H1 (cell line): Measurements from ENCODE around the gene HDAC6. TPM values are rescaled to one million over a fixed set of nuclear protein-coding genes. Genes with fewer than 3 reads are reported as not detected.

ENCODE experiments used
- CTCF ChIA-PET: fragments of 300-600 bp; sonication (Branson Sonifier 250); formaldehyde crosslinking; loops from one replicate; lab custom pipeline; 2021; ENCODE audit not compliant: partially characterized antibody; lab: Charles Lee
- POLR2A ChIA-PET: fragments of 300-600 bp; sonication (Branson Sonifier 250); formaldehyde crosslinking; loops from one replicate; lab custom pipeline; 2021; ENCODE audit warnings: inconsistent platforms; ENCODE audit not compliant: partially characterized antibody; lab: Charles Lee
- DNase-seq, 2 experiments: peaks; one replicate each; pipeline versions ENCODE4 v3.0.0 to v3.0.0-alpha.2; 2010 to 2022; ENCODE audit warnings: low spot score in 2 of 2, low read depth in 1 of 2, mixed read lengths in 1 of 2
- FAIRE-seq: peaks from 2 replicates; lab custom pipeline; 2011; peaks lifted over from hg19 to GRCh38; lab: Jason Lieb, UNC
- H2AFZ ChIP-seq: 2 replicates; pipeline ENCODE4 v1.8.1; 2012; ENCODE audit warnings: low read length, inconsistent platforms
- H2AK5ac ChIP-seq: 2 replicates; pipeline ENCODE4 v1.6.1; 2013; ENCODE audit warnings: low read depth, low read length
- H2BK120ac ChIP-seq: replicated peaks from 2 replicates; pipeline ENCODE3; 2013; ENCODE audit warnings: low read depth, low read length, inconsistent platforms
- H2BK12ac ChIP-seq: 2 replicates; pipeline ENCODE4 v1.6.1; 2013; ENCODE audit warnings: low read depth, low read length
- H2BK15ac ChIP-seq: 2 replicates; pipeline ENCODE4 v1.6.1; 2013; ENCODE audit warnings: low read length
- H2BK20ac ChIP-seq: 2 replicates; pipeline ENCODE4 v1.6.1; 2013; ENCODE audit warnings: low read length
- H2BK5ac ChIP-seq: 2 replicates; pipeline ENCODE4 v1.6.1; 2013; ENCODE audit warnings: low read depth, low read length
- H3K14ac ChIP-seq: 2 replicates; pipeline ENCODE4 v1.6.1; 2013; ENCODE audit warnings: inconsistent platforms; ENCODE audit not compliant: insufficient read length
- H3K18ac ChIP-seq: 2 replicates; pipeline ENCODE4 v1.6.1; 2013; ENCODE audit warnings: low read length; ENCODE audit errors: extremely low read depth
- H3K23ac ChIP-seq: 2 replicates; pipeline ENCODE4 v1.6.1; 2013; ENCODE audit warnings: inconsistent platforms; ENCODE audit not compliant: insufficient read length
- H3K23me2 ChIP-seq: 2 replicates; pipeline ENCODE4 v1.6.1; 2013; ENCODE audit warnings: low read depth, low read length
- H3K27ac ChIP-seq: 2 replicates; pipeline ENCODE4 v1.6.1; 2011; ENCODE audit warnings: low read depth, low read length, inconsistent platforms
- H3K27me3 ChIP-seq, 4 experiments: replicated peaks in 1 of 4; 1 replicate in 1 of 4; 2 replicates in 3 of 4; pipeline versions ENCODE4 v1.6.1 to v1.8.1; 2011 to 2013; ENCODE audit warnings: low read length in 3 of 4, mild to moderate bottlenecking in 3 of 4, inconsistent platforms in 2 of 4, mixed read lengths in 2 of 4, moderate library complexity in 1 of 4; ENCODE audit not compliant: control insufficient read depth in 3 of 4, insufficient read depth in 3 of 4; ENCODE audit errors: extremely low read depth in 1 of 4
- H3K36me3 ChIP-seq, 4 experiments: 2 replicates each; pipeline versions ENCODE4 v1.6.1 to v1.8.1; 2011 to 2013; ENCODE audit warnings: mild to moderate bottlenecking in 4 of 4, low read length in 3 of 4, moderate library complexity in 2 of 4, control low read depth in 1 of 4, inconsistent platforms in 1 of 4; ENCODE audit not compliant: insufficient read depth in 4 of 4, control insufficient read depth in 2 of 4
- H3K4ac ChIP-seq: replicated peaks from 2 replicates; pipeline ENCODE3; 2013; ENCODE audit warnings: low read length, low read depth, mixed read lengths, inconsistent platforms; ENCODE audit not compliant: insufficient read length
- H3K4me1 ChIP-seq, 4 experiments: replicated peaks in 1 of 4; 1 replicate in 1 of 4; 2 replicates in 3 of 4; pipeline versions ENCODE4 v1.6.1 to v1.8.1; 2011 to 2013; ENCODE audit warnings: low read length in 3 of 4, inconsistent platforms in 2 of 4, mixed read lengths in 1 of 4; ENCODE audit not compliant: insufficient read depth in 4 of 4, control insufficient read depth in 3 of 4
- H3K4me2 ChIP-seq, 2 experiments: 2 replicates each; pipeline versions ENCODE4 v1.6.1 to v1.8.1; 2011 to 2013; ENCODE audit warnings: low read depth in 2 of 2, low read length in 2 of 2, control low read depth in 1 of 2, inconsistent platforms in 1 of 2, mild to moderate bottlenecking in 1 of 2; ENCODE audit not compliant: insufficient read depth in 1 of 2
- H3K4me3 ChIP-seq, 4 experiments: fragments of 200-600, 300-600 bp in 1 of 4; sonication (generic), shearing (Covaris generic), sonication (Bioruptor Twin) in 1 of 4; 2 replicates each; pipeline versions ENCODE4 v1.5.1 to v1.8.1; 2011 to 2016; ENCODE audit warnings: low read length in 4 of 4, low read depth in 3 of 4, control low read depth in 2 of 4, inconsistent platforms in 2 of 4, mild to moderate bottlenecking in 2 of 4, mixed read lengths in 1 of 4, moderate library complexity in 1 of 4; ENCODE audit not compliant: insufficient read depth in 2 of 4; ENCODE audit errors: extremely low read depth in 1 of 4
- H3K56ac ChIP-seq: replicated peaks from 2 replicates; pipeline ENCODE3; 2013; ENCODE audit warnings: low read depth, mild to moderate bottlenecking, mixed read lengths, low read length, inconsistent platforms; ENCODE audit not compliant: insufficient read length
- H3K79me1 ChIP-seq: 2 replicates; pipeline ENCODE4 v1.6.1; 2013; ENCODE audit warnings: low read depth, low read length, control low read depth
- H3K79me2 ChIP-seq, 2 experiments: 2 replicates each; pipeline versions ENCODE4 v1.6.1 to v1.8.1; 2012 to 2013; ENCODE audit warnings: low read length in 2 of 2, mild to moderate bottlenecking in 2 of 2, inconsistent platforms in 1 of 2; ENCODE audit not compliant: insufficient read depth in 2 of 2, control insufficient read depth in 1 of 2
- H3K9ac ChIP-seq, 4 experiments: replicated peaks in 1 of 4; 1 replicate in 1 of 4; 2 replicates in 3 of 4; pipeline versions ENCODE4 v1.6.1 to v1.8.1; 2011 to 2013; ENCODE audit warnings: low read depth in 3 of 4, low read length in 3 of 4, control low read depth in 2 of 4, mild to moderate bottlenecking in 2 of 4, moderate library complexity in 2 of 4, inconsistent platforms in 1 of 4; ENCODE audit errors: extremely low read depth in 1 of 4
- H3K9me3 ChIP-seq, 2 experiments: 2 replicates each; pipeline versions ENCODE4 v1.6.1 to v1.8.1; 2012 to 2013; ENCODE audit warnings: mild to moderate bottlenecking in 2 of 2, moderate library complexity in 2 of 2, control low read depth in 1 of 2, inconsistent platforms in 1 of 2, low read depth in 1 of 2, low read length in 1 of 2, mixed read lengths in 1 of 2; ENCODE audit not compliant: insufficient read depth in 2 of 2
- H4K20me1 ChIP-seq, 2 experiments: replicated peaks in 1 of 2; 2 replicates each; pipeline versions ENCODE3 to v1.8.1; 2011 to 2013; ENCODE audit warnings: inconsistent platforms in 2 of 2, low read length in 2 of 2, mild to moderate bottlenecking in 1 of 2; ENCODE audit not compliant: insufficient read depth in 2 of 2, control insufficient read depth in 1 of 2
- H4K5ac ChIP-seq: 2 replicates; pipeline ENCODE4 v1.6.1; 2013; ENCODE audit warnings: low read length, low read depth, mixed read lengths, inconsistent platforms; ENCODE audit not compliant: insufficient read length
- H4K8ac ChIP-seq: 2 replicates; pipeline ENCODE4 v1.8.0; 2013; ENCODE audit warnings: mild to moderate bottlenecking, moderate library complexity, low read length, inconsistent platforms; ENCODE audit not compliant: insufficient read depth; ENCODE audit errors: extremely low read depth
- H4K91ac ChIP-seq: replicated peaks from 2 replicates; pipeline ENCODE3; 2013; ENCODE audit warnings: low read length, mixed read lengths, inconsistent platforms; ENCODE audit not compliant: insufficient read length
- SIRT6 ChIP-seq: IDR thresholded peaks from one replicate; pipeline ENCODE4 v1.7.1; 2012; ENCODE audit warnings: low read length, inconsistent platforms
- WGBS, 2 experiments: shearing (Covaris generic) in 1 of 2; methylation state at CpG; one replicate each; pipeline versions ENCODE4 v1.1.6 to v1.1.7; 2013 to 2015; ENCODE audit warnings: low lambda C conversion rate in 2 of 2, mixed read lengths in 2 of 2, inconsistent platforms in 1 of 2, low coverage in 1 of 2, missing lambda C conversion rate in 1 of 2; ENCODE audit not compliant: insufficient replicate concordance in 2 of 2, insufficient coverage in 1 of 2, insufficient read length in 1 of 2; ENCODE audit errors: extremely low coverage in 1 of 2, missing lambda C conversion rate in 1 of 2; 5-methylcytosine and 5-hydroxymethylcytosine counted together
- polyA plus RNA-seq, 7 experiments: library from polyadenylated mRNA; depleted of rRNA in 3 of 7; stranded (reverse) in 5 of 7; unstranded in 2 of 7; fragments of >200 nt in 5 of 7; fragments of 200-250 nt in 2 of 7; gene quantifications; 1 replicate in 5 of 7; 2 replicates in 1 of 7; 4 replicates in 1 of 7; pipeline versions ENCODE4 v1.2.1 to v1.2.3, GENCODE V29; 2011 to 2013; ENCODE audit warnings: missing spikeins in 2 of 7, mixed read lengths in 2 of 7
- total RNA-seq: library from RNA; stranded (reverse); fragmentation: NEBNext Ultra II Directional; extraction: Animal tissue kit (Norgen Biotek cat#: 25700); gene quantifications from 2 replicates; pipeline ENCODE4 v1.2.1, GENCODE V29; 2021

Gene HDAC6
- total and polyA plus RNA-seq, 2 of the 8 experiments (the other 6 are each of a cell fraction or from before 2014, with no cell fraction given): 34.0 to 51.8 TPM

GRCh38 chrX:48770296-48770695, 31.6 kb upstream of the HDAC6 start:
- Histone ChIP-seq H4K5ac (no peak overlapping the region), H3K4me3 (no peak overlapping the region), H3K9ac (no peak overlapping the region), H3K79me2 (no peaks in the 10 kb centered on the region), H4K8ac (no peak overlapping the region), H2AK5ac (no peak overlapping the region), H3K23me2 (no peaks in the 10 kb centered on the region), H4K91ac (no peak overlapping the region), H3K56ac (no peak overlapping the region), H3K4ac (no peak overlapping the region), H2BK5ac (no peak overlapping the region), H3K14ac (no peak overlapping the region), H3K4me2 (no peak overlapping the region), H3K36me3 (no peaks in the 10 kb centered on the region), H2BK12ac (no peak overlapping the region), H2BK120ac (no peak overlapping the region), H3K4me1 (no peaks in the 10 kb centered on the region), H2BK20ac (no peak overlapping the region), H3K79me1 (no peaks in the 10 kb centered on the region), H3K27me3 (no peaks in the 10 kb centered on the region), H2AFZ (no peak overlapping the region), H3K23ac (no peak overlapping the region), H3K9me3 (no peaks in the 10 kb centered on the region), H2BK15ac (no peak overlapping the region), H3K18ac (no peak overlapping the region), H4K20me1 (no peaks in the 10 kb centered on the region), H3K27ac (no peak overlapping the region)
- POLR2A ChIA-PET: no interaction called here
- TF ChIP-seq SIRT6: no peak
- WGBS, 2 experiments: 94% methylated on average over 6 of the region's 6 CpGs; no CpG with 5 or more reads in 1 of the 2 experiments
- CTCF ChIA-PET: no interaction called here
- DNase-seq (no peak), FAIRE-seq (no peak)
